ENCODE measurements around the gene DDX47.

DDX47 gene

DNA sequence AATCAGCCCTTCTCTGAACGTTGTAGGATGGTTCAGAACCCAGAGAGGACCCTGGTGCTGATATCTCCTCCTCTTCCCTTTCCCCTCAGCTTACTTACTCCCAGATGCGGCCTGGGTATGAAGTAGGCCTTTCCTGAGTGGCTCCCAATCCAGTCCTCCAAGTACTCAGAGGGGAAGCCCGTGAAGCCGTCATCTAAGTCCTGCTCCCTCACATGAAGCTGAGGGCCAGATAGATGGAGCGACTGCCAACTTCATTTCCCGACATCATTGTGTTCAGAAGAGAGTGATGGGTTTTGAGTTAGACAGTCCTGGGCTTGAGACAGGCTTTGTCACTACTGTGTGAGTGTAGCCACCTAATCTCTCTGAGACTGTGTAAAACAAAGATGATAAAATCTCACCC lies 25.0 kb upstream of the DDX47 start:
- no peak for DNase-seq (ENCODE audit: low read depth)
- no peak for TF ChIP-seq CTCF (IDR thresholded peaks at IDR 0.05; ENCODE audit: control insufficient read depth, extremely low read depth, insufficient read depth)
- no peak overlapping the region for H3K4me3 ChIP-seq (ENCODE audit: low read depth, low read length)

DNA sequence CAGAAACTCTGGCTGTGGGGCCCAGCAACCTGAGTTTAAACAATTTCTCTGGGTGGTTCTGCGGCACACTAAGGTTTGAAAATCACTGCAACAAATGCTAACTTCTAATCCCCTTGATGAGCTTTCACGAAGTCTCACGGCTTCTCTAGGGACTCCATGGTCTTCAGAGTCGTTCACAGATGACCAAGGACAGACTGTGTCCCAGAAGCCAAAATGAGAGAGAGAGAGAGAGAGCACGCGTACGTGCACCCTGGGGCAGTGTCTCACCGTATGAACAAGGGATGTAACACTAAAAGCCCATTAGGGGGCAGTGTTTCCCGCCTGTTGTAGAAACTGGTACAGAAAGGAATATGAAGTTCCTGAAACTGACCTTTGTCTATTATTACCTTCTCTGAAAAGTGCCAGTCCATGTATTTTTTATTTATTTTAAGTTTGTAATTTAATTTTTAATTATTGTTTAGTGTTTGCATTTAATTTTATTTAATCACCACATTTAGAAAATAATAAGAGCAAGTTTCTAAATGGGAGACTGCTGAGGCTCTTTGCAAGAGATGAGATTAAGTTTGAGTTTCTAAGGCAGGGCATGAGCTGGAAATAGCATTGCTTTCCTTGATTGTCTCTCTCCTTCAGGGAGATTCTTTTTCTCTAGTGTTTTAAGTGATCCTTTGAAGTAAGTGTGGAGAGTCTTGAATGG lies 24.3 kb upstream of the DDX47 start:
- DNase-seq (ENCODE audit: low read depth): no peak
- TF ChIP-seq CTCF (IDR thresholded peaks at IDR 0.05; ENCODE audit: control insufficient read depth, extremely low read depth, insufficient read depth): peak; percentile 67
- no peak overlapping the region for H3K4me3 ChIP-seq (ENCODE audit: low read depth, low read length)

- no peak for DNase-seq (ENCODE audit: low read depth)
- TF ChIP-seq CTCF (IDR thresholded peaks at IDR 0.05; ENCODE audit: control insufficient read depth, extremely low read depth, insufficient read depth): no peak
- no peak overlapping the region for H3K4me3 ChIP-seq (ENCODE audit: low read depth, low read length)
Observed at GRCh38 chr12:12790956-12791355, 22.2 kb upstream of the DDX47 start.

- no peak overlapping the region for H3K4me3 ChIP-seq (ENCODE audit: low read depth, low read length)
Observed at GRCh38 chr12:12791756-12792369, 21.3 kb upstream of the DDX47 start.

DNA sequence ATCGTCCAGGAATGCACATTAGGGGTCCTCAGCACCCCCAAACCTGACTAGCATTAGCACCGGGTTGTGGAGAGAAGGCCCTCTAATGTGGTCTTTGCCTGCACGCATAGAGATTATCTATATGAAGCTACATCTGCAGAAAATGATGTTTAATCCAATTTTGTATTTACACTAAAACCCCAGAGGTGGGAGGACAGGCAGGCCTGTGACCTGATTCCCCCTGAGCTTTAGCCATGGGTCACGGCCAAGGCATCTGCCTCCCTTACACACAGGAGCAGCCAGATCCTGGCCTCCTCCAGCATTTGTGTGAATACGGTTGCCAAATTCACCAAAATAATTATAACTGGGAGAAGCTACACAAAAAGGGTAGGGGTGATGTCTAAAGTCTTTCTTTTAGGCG lies 20.7 kb upstream of the DDX47 start:
- H3K4me3 ChIP-seq (ENCODE audit: low read depth, low read length): no peak overlapping the region
- TF ChIP-seq CTCF (IDR thresholded peaks at IDR 0.05; ENCODE audit: control insufficient read depth, extremely low read depth, insufficient read depth): no peak
- no peak for DNase-seq (ENCODE audit: low read depth)

More at GRCh38 chr12:12791756-12792369, 21.3 kb upstream of the DDX47 start:
- no peak for TF ChIP-seq CTCF (IDR thresholded peaks at IDR 0.05; ENCODE audit: control insufficient read depth, extremely low read depth, insufficient read depth)
- no peak for DNase-seq (ENCODE audit: low read depth)

- TF ChIP-seq CTCF (IDR thresholded peaks at IDR 0.05; ENCODE audit: control insufficient read depth, extremely low read depth, insufficient read depth): no peak
- no peak for DNase-seq (ENCODE audit: low read depth)
Observed at GRCh38 chr12:12794686-12795085, 18.5 kb upstream of the DDX47 start.

GRCh38 chr12:12796171-12796570 lies 17.0 kb upstream of the DDX47 start:
- H3K4me3 ChIP-seq (ENCODE audit: low read depth, low read length): no peak overlapping the region
- no peak for DNase-seq (ENCODE audit: low read depth)
- TF ChIP-seq CTCF (IDR thresholded peaks at IDR 0.05; ENCODE audit: control insufficient read depth, extremely low read depth, insufficient read depth): no peak

More at GRCh38 chr12:12794686-12795085, 18.5 kb upstream of the DDX47 start:
- H3K4me3 ChIP-seq (ENCODE audit: low read depth, low read length): no peak overlapping the region
